CD4-positive, alpha-beta T cell treated with Interleukin-4 for 1 hour (primary cell): ENCODE results near the gene UAP1.

Source experiments
- DNase-seq, 2 donors: peaks; one replicate each; pipeline ENCODE4 v3.0.0-alpha.2; 2020 to 2022

The UAP1 gene

GRCh38 chr1:162561616-162562469, at the start of gene UAP1:
UAP1 (plus strand) TSS chr1:162561722; CDS start chr1:162566069, 4,347 bp downstream.
- DNase-seq, result no peak

- DNase-seq, result no peak
Measured at GRCh38 chr1:162527314-162527713, 34.2 kb upstream of the UAP1 start.

- DNase-seq, result peak in 1 of 2 donors; percentile 30
Measured at GRCh38 chr1:162530307-162530987, 31.1 kb upstream of the UAP1 start.

GRCh38 chr1:162530988-162531319, 30.6 kb upstream of the UAP1 start:
- DNase-seq, result no peak

- no peak for DNase-seq
Measured at GRCh38 chr1:162535501-162535900, 26.0 kb upstream of the UAP1 start.

GRCh38 chr1:162536511-162536910, 25.0 kb upstream of the UAP1 start:
- DNase-seq, result no peak

GRCh38 chr1:162537216-162537615, 24.3 kb upstream of the UAP1 start:
- DNase-seq, result no peak

- DNase-seq, result no peak
Measured at GRCh38 chr1:162538815-162539431, 22.6 kb upstream of the UAP1 start.

GRCh38 chr1:162541619-162542141, 19.8 kb upstream of the UAP1 start:
- DNase-seq, result no peak

- DNase-seq, result no peak
Measured at GRCh38 chr1:162543228-162543627, 18.3 kb upstream of the UAP1 start.

GRCh38 chr1:162548170-162548569, 13.4 kb upstream of the UAP1 start:
- peak; percentile 34 for DNase-seq

- no peak for DNase-seq
Measured at GRCh38 chr1:162549001-162549400, 12.5 kb upstream of the UAP1 start.

GRCh38 chr1:162550925-162551324, 10.6 kb upstream of the UAP1 start:
- DNase-seq, result no peak

- DNase-seq, result no peak
Measured at GRCh38 chr1:162551969-162552683, 9.4 kb upstream of the UAP1 start.

- DNase-seq, result no peak
Measured at GRCh38 chr1:162552684-162553252, 8.8 kb upstream of the UAP1 start.

GRCh38 chr1:162554258-162554657, 7.3 kb upstream of the UAP1 start:
- no peak for DNase-seq

- DNase-seq, result no peak
Measured at GRCh38 chr1:162557536-162557935, 4.0 kb upstream of the UAP1 start.

GRCh38 chr1:162560303-162561036, 1.1 kb upstream of the UAP1 start:
- DNase-seq, result peak in 1 of 2 donors; percentile 6

- DNase-seq, result peak; percentile 98
Measured at GRCh38 chr1:162561037-162561615, 396 bp upstream of the UAP1 start.

- no peak for DNase-seq
Measured at GRCh38 chr1:162562470-162562828, 927 bp downstream of the UAP1 start.

GRCh38 chr1:162564762-162565218, 3.3 kb downstream of the UAP1 start:
- no peak for DNase-seq
